ENCODE data around the gene MMP24OS. TPM values are rescaled to one million over a fixed set of nuclear protein-coding genes. Genes with fewer than 3 reads are reported as not detected.

Gene MMP24OS
- total and polyA plus RNA-seq, 2 donors (not counting 3 experiments of a cell fraction or from before 2014, with no cell fraction given): 35.1 to 55.6 TPM

GRCh38 chr20:35311822-35312221 lies 33.9 kb upstream of the MMP24OS start:
- H3K79me2 ChIP-seq (ENCODE audit: control insufficient read depth, insufficient read depth, low read length): no peaks in the 10 kb centered on the region
- FAIRE-seq (no peak), DNase-seq (ENCODE audit: low read depth, low spot score) (no peak)
- peaks cover 0 to 2% of the 10 kb centered on the region in 2 experiments for H3K36me3 ChIP-seq (ENCODE audit: control insufficient read depth in 2 of 2, extremely low read depth in 1 of 2, insufficient read depth in 2 of 2, low read length in 2 of 2)
- no peaks in the 10 kb centered on the region for H3K9me3 ChIP-seq (replicated peaks; ENCODE audit: control insufficient read depth, insufficient read depth, low read length)
- POLR2A ChIA-PET: no interaction called here
- no peaks in the 10 kb centered on the region for H3K27me3 ChIP-seq (ENCODE audit: control insufficient read depth in 2 of 2, insufficient read depth in 2 of 2, low read length in 2 of 2)
- peak overlapping the region; percentile 45 for H3K4me2 ChIP-seq (ENCODE audit: insufficient read depth, low read length)
- intact Hi-C loops (cut with micrococcal nuclease) (no loop called here), dilution Hi-C loops (cut with MboI; ENCODE audit: extremely low pct_ligation_motif_present, low sequenced_read_pairs) (no loop called here)
- peaks cover 50% of the 10 kb centered on the region for H3K4me1 ChIP-seq (ENCODE audit: control insufficient read depth, extremely low read depth, insufficient read depth, low read length)
- CTCF ChIA-PET: interaction anchor here (1.0 to 1.9 kb wide), 3 partner anchors 8 to 18 kb away, joined by 4 to 9 read pairs (median 5); no protein-coding TSS in a partner anchor
- TF ChIP-seq POLR2AphosphoS5 (IDR thresholded peaks at IDR 0.05; ENCODE audit: insufficient read depth, low read depth, low read length): no peak
- no peak for TF ChIP-seq MYC (IDR thresholded peaks at IDR 0.05; ENCODE audit: low read depth, low read length)
- TF ChIP-seq MAX (IDR thresholded peaks at IDR 0.05; ENCODE audit: insufficient read depth, insufficient read length): no peak
- TF ChIP-seq EZH2 (IDR thresholded peaks at IDR 0.05; ENCODE audit: borderline replicate concordance, low read depth, low read length, severe bottlenecking): no peak
- TF ChIP-seq GATA2 (IDR thresholded peaks at IDR 0.05; ENCODE audit: insufficient read depth, insufficient read length, low read depth, low read length): no peak
- TF ChIP-seq JUN (IDR thresholded peaks at IDR 0.05; ENCODE audit: borderline replicate concordance, insufficient read depth, insufficient read length, low read depth): no peak
- no peak for TF ChIP-seq CTCF (IDR thresholded peaks at IDR 0.05; ENCODE audit: extremely low read depth in 1 of 2, insufficient read depth in 1 of 2, low read depth in 1 of 2, low read length in 2 of 2)
- no peak for TF ChIP-seq POLR2A (IDR thresholded peaks at IDR 0.05; ENCODE audit: low read depth, low read length)
- TF ChIP-seq FOS (IDR thresholded peaks at IDR 0.05; ENCODE audit: borderline replicate concordance, insufficient read depth, low read length): no peak
- no peaks in the 10 kb centered on the region for H4K20me1 ChIP-seq (replicated peaks; ENCODE audit: control insufficient read depth, extremely low read depth, insufficient read depth, low read length)
- H3K9me1 ChIP-seq (replicated peaks; ENCODE audit: control insufficient read depth, extremely low read depth, insufficient read depth, low read length): no peaks in the 10 kb centered on the region
- H2AFZ ChIP-seq (ENCODE audit: low read depth, low read length): no peak overlapping the region
- H3K27ac ChIP-seq (ENCODE audit: insufficient read depth, low read depth, low read length): peak overlapping the region; percentile 51
- H3K9ac ChIP-seq (replicated peaks; ENCODE audit: extremely low read depth, insufficient read depth, low read length): no peak overlapping the region
- no peak overlapping the region for H3K4me3 ChIP-seq (replicated peaks in 1 of 3; ENCODE audit: insufficient read depth in 1 of 3, low read depth in 1 of 3, low read length in 3 of 3)
- BruUV-seq (replicated peaks): no TSS peak
